ENCODE results near the gene ST6GALNAC4. TPM values are rescaled to one million over a fixed set of nuclear protein-coding genes. Genes with fewer than 3 reads are reported as not detected.

Gene ST6GALNAC4
- total and polyA plus RNA-seq, 9 of the 15 experiments (the other 6 are each of a cell fraction or from before 2014, with no cell fraction given), result 2.6 to 43.1 (median 15.4) TPM

DNA sequence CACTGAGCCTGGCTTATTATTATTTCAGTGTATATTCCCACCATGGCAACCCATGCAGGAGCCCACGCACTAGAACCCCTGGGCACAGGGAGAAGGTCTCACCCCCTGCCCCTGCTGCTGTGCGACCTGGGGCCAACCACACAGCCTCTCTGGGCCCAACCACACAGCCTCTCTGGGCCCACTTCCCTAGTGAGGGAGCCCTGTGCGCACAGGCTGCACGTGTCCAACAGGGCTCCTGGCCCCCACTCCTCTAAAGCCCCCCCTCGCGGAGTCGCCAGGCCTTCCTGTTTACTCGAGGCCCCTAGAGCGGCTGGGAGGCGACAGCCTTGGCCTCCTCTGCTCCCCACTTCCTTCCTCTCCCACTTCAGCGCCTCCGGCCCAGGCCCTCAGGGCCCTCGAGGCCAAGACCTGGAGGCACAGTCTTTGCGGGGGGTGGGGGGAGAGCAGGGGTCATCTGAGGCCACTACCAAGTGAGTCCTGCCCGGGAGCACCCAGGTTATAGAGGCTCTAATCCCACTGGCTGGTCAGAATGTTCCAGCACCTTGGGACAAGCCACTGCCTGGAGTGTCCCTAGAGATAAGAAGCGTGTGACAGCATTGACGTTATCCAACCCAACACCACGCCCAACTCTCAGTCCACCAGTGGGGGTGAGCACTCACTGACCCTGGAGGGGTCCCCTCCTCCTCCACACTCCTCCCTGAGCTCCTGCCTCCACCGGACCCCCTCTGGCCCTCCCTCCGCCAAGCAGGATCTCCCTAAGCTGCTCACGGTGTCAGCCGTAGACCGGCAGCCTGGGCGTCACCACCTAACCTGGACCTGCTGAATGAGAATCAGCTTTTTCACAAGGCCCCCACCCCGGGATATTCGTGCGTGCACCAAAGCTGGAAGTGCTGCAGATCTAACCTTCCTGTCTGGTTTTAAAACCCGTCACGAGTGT is 54.5 kb downstream of the ST6GALNAC4 start (continued):
- TF ChIP-seq, protein P1, sequence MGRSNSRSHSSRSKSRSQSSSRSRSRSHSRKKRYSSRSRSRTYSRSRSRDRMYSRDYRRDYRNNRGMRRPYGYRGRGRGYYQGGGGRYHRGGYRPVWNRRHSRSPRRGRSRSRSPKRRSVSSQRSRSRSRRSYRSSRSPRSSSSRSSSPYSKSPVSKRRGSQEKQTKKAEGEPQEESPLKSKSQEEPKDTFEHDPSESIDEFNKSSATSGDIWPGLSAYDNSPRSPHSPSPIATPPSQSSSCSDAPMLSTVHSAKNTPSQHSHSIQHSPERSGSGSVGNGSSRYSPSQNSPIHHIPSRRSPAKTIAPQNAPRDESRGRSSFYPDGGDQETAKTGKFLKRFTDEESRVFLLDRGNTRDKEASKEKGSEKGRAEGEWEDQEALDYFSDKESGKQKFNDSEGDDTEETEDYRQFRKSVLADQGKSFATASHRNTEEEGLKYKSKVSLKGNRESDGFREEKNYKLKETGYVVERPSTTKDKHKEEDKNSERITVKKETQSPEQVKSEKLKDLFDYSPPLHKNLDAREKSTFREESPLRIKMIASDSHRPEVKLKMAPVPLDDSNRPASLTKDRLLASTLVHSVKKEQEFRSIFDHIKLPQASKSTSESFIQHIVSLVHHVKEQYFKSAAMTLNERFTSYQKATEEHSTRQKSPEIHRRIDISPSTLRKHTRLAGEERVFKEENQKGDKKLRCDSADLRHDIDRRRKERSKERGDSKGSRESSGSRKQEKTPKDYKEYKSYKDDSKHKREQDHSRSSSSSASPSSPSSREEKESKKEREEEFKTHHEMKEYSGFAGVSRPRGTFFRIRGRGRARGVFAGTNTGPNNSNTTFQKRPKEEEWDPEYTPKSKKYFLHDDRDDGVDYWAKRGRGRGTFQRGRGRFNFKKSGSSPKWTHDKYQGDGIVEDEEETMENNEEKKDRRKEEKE (IDR thresholded peaks at IDR 0.05; ENCODE audit: borderline replicate concordance in 1 of 2, control insufficient read depth in 1 of 2, low read depth in 2 of 2, low read length in 1 of 2), result no peak
- TF ChIP-seq ATF6 (CRISPR knock-in tag; IDR thresholded peaks at IDR 0.05), result peak; percentile 78; the same call in 1 of the 2 replicates
- TF ChIP-seq ZNF311 (CRISPR knock-in tag; IDR thresholded peaks at IDR 0.05), result peak; percentile 8
- TF ChIP-seq, protein P2, sequence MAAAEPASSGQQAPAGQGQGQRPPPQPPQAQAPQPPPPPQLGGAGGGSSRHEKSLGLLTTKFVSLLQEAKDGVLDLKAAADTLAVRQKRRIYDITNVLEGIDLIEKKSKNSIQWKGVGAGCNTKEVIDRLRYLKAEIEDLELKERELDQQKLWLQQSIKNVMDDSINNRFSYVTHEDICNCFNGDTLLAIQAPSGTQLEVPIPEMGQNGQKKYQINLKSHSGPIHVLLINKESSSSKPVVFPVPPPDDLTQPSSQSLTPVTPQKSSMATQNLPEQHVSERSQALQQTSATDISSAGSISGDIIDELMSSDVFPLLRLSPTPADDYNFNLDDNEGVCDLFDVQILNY (CRISPR knock-in tag; IDR thresholded peaks at IDR 0.05), result no peak
- no peak for TF ChIP-seq ZNF217 (CRISPR knock-in tag; IDR thresholded peaks at IDR 0.05)
- peak; percentile 98 for TF ChIP-seq ZNF263 (CRISPR knock-in tag; IDR thresholded peaks at IDR 0.05; ENCODE audit: borderline replicate concordance)
- TF ChIP-seq HMG20A (CRISPR knock-in tag; conservative IDR thresholded peaks at IDR 0.05), result no peak
- TF ChIP-seq TOE1 (IDR thresholded peaks at IDR 0.05; ENCODE audit: borderline replicate concordance), result peak; percentile 80; the same call in 1 of the 2 replicates
- TF ChIP-seq TOE1 (CRISPR knock-in tag; IDR thresholded peaks at IDR 0.05; ENCODE audit: borderline replicate concordance, low read depth), result 0 out of 2 replicates have a peak, but pooled peaks have one; percentile 25
- 0 out of 2 replicates have a peak, but pooled peaks have one; percentile 23 for TF ChIP-seq THAP12 (CRISPR knock-in tag; IDR thresholded peaks at IDR 0.05)
- peak in 1 of 2 experiments; percentile 85; a peak in 1 of 4 replicates for TF ChIP-seq HDAC1 (IDR thresholded peaks at IDR 0.05)
- TF ChIP-seq, protein P3, sequence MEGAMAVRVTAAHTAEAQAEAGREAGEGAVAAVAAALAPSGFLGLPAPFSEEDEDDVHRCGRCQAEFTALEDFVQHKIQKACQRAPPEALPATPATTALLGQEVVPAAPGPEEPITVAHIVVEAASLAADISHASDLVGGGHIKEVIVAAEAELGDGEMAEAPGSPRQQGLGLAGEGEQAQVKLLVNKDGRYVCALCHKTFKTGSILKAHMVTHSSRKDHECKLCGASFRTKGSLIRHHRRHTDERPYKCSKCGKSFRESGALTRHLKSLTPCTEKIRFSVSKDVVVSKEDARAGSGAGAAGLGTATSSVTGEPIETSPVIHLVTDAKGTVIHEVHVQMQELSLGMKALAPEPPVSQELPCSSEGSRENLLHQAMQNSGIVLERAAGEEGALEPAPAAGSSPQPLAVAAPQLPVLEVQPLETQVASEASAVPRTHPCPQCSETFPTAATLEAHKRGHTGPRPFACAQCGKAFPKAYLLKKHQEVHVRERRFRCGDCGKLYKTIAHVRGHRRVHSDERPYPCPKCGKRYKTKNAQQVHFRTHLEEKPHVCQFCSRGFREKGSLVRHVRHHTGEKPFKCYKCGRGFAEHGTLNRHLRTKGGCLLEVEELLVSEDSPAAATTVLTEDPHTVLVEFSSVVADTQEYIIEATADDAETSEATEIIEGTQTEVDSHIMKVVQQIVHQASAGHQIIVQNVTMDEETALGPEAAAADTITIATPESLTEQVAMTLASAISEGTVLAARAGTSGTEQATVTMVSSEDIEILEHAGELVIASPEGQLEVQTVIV (CRISPR knock-in tag; IDR thresholded peaks at IDR 0.05; ENCODE audit: borderline replicate concordance), result no peak
